Stimulated activated CD8-positive, alpha-beta memory T cell treated with anti-CD3 and anti-CD28 coated beads, Interleukin-7, amount 100 ng/mL, for 4 hours (primary cell): Measurements from ENCODE around the gene MEPCE.

Experiments used
- DNase-seq, 2 donors: peaks; one replicate each; pipeline ENCODE4 v3.0.0-alpha.2; 2020; ENCODE audit warnings: low read depth in 2 of 2

The MEPCE gene

GRCh38 chr7:100464210-100464660 is 34.6 kb downstream of the MEPCE start, which contains the start of gene SPACDR:
Gene SPACDR, minus strand, starts transcription at chr7:100464260. Its CDS starts 235 bp downstream, at chr7:100464025.
- no peak for DNase-seq

- DNase-seq = no peak
These were observed 35.2 kb downstream of the MEPCE start for GRCh38 chr7:100464791-100465190.

- DNase-seq = no peak
These were observed 35.7 kb downstream of the MEPCE start for GRCh38 chr7:100465299-100465698.

GRCh38 chr7:100465702-100466311 is 36.2 kb downstream of the MEPCE start:
- DNase-seq = no peak

GRCh38 chr7:100466653-100467605 is 37.3 kb downstream of the MEPCE start:
- no peak for DNase-seq

GRCh38 chr7:100467638-100468373 is 38.2 kb downstream of the MEPCE start:
- no peak for DNase-seq

GRCh38 chr7:100469227-100470044 is 39.8 kb downstream of the MEPCE start:
- DNase-seq = peak; percentile 57 to 66

GRCh38 chr7:100471021-100471420 is 41.4 kb downstream of the MEPCE start:
- DNase-seq = no peak

GRCh38 chr7:100472121-100472851 is 42.7 kb downstream of the MEPCE start:
- no peak for DNase-seq

GRCh38 chr7:100472854-100473499 is 43.3 kb downstream of the MEPCE start:
- DNase-seq = no peak

GRCh38 chr7:100475549-100475948 is 45.9 kb downstream of the MEPCE start:
- peak in 1 of 2 donors; percentile 30 for DNase-seq

- no peak for DNase-seq
These were observed 46.6 kb downstream of the MEPCE start for GRCh38 chr7:100476101-100476780.

- DNase-seq = no peak
These were observed 47.6 kb downstream of the MEPCE start for GRCh38 chr7:100476903-100477870.

- DNase-seq = no peak
These were observed 48.2 kb downstream of the MEPCE start for GRCh38 chr7:100477871-100478267.

GRCh38 chr7:100478958-100479660 is 49.5 kb downstream of the MEPCE start, which contains the start of gene TSC22D4:
Gene TSC22D4, minus strand, starts transcription at chr7:100479214. Its CDS starts 1,176 bp downstream, at chr7:100478038.
- DNase-seq = peak; percentile 84 to 85

- DNase-seq = no peak
These were observed 51.8 kb downstream of the MEPCE start for GRCh38 chr7:100481466-100481865.

- no peak for DNase-seq
These were observed 53.1 kb downstream of the MEPCE start for GRCh38 chr7:100482728-100483089.
